Measurements from ENCODE around the gene SYPL2.

Gene SYPL2

DNA sequence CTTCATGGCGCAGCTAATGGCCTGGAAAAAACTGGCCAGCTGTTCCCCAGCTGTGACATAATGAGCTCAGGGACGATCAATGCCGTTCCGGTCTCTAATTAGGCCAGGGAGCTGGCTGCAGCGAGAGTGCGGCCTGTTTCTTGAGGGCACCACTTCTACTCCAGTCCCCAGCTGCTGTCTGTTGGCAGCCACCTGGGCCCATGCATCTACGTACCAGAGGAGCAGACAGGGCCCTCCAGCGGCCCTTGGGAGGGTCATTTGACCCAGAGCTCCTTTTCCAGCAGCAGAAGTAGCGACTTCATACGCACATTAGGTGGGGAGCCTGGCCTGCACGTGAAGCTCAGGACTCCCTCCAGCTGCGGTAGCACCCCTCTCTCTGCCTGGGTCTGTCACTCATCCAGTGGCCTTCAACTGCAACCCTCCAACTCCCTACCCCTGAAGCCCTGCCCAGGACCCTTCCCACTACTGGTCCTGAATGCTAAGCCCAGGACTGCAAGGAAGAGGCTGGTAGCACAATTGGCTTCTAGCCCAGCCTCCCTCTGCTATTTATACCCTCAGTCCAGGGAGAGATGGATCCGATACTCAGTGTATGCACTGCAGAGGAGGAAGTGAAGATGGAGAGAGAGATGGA is 64.2 kb downstream of the SYPL2 start:
- peaks cover 10% of the 10 kb centered on the region for H3K27me3 Mint-ChIP-seq (ENCODE audit: low read depth)
- peak overlapping the region; percentile 76 to 93 (median 83) for H3K27ac Mint-ChIP-seq
- H3K4me1 Mint-ChIP-seq: peaks cover 85% of the 10 kb centered on the region
- TF ChIP-seq, protein P1, sequence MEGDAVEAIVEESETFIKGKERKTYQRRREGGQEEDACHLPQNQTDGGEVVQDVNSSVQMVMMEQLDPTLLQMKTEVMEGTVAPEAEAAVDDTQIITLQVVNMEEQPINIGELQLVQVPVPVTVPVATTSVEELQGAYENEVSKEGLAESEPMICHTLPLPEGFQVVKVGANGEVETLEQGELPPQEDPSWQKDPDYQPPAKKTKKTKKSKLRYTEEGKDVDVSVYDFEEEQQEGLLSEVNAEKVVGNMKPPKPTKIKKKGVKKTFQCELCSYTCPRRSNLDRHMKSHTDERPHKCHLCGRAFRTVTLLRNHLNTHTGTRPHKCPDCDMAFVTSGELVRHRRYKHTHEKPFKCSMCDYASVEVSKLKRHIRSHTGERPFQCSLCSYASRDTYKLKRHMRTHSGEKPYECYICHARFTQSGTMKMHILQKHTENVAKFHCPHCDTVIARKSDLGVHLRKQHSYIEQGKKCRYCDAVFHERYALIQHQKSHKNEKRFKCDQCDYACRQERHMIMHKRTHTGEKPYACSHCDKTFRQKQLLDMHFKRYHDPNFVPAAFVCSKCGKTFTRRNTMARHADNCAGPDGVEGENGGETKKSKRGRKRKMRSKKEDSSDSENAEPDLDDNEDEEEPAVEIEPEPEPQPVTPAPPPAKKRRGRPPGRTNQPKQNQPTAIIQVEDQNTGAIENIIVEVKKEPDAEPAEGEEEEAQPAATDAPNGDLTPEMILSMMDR (IDR thresholded peaks at IDR 0.05; ENCODE audit: unreplicated experiment in 3 of 3): no peak
- peak overlapping the region in 1 of 3 experiments; percentile 74 for H3K4me3 Mint-ChIP-seq
- H3K9me3 Mint-ChIP-seq: no peaks in the 10 kb centered on the region
- no peaks in the 10 kb centered on the region for H3K36me3 Mint-ChIP-seq (ENCODE audit: low read depth)

DNA sequence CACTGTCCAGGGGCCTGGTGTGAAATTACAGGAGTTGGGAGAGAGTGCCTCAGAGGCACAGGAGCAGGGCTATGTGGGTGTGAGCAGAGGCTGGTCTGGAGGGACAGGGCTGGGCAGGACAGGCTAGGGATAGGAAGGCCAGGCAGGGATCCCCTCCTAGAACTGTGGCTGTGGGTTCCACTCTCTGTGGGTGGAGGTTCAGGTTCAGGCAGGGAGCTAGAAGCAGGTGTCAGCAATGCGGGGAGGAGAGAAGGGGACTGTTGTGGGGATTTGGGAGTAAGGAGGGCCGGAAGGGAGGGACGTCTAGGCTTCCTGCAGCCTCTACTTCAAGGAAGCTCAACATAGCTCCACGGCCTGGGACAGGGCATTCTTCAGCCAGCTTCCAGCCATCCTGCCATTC is 65.0 kb downstream of the SYPL2 start:
- peak overlapping the region in 2 of 3 experiments; percentile 13 to 32 for H3K4me3 Mint-ChIP-seq
- H3K4me1 Mint-ChIP-seq: peaks cover 89% of the 10 kb centered on the region
- TF ChIP-seq, protein P1 (IDR thresholded peaks at IDR 0.05; ENCODE audit: unreplicated experiment in 3 of 3): no peak
- no peaks in the 10 kb centered on the region for H3K9me3 Mint-ChIP-seq
- peaks cover 10% of the 10 kb centered on the region for H3K27me3 Mint-ChIP-seq (ENCODE audit: low read depth)
- no peaks in the 10 kb centered on the region for H3K36me3 Mint-ChIP-seq (ENCODE audit: low read depth)
- peak overlapping the region; percentile 76 to 93 (median 83) for H3K27ac Mint-ChIP-seq
